HepG2 (cell line): Measurements from ENCODE around the gene ELP5. TPM values are rescaled to one million over a fixed set of nuclear protein-coding genes. Genes with fewer than 3 reads are reported as not detected.

Experiments used
- ATF6 ChIP-seq: sonication (generic); formaldehyde crosslinking; conservative IDR thresholded peaks from 2 replicates; pipeline ENCODE4 v1.4.0; 2020; ENCODE audit warnings: missing genetic modification reagents
- ATF7 ChIP-seq, 2 experiments: fragments of 450-650 bp in 1 of 2; sonication (generic) in 1 of 2; formaldehyde crosslinking in 1 of 2; IDR thresholded peaks; 2 replicates each; pipeline versions ENCODE4 v1.4.0 to v1.6.1; 2016 to 2020; ENCODE audit warnings: antibody characterized with exemption in 1 of 2, mild to moderate bottlenecking in 1 of 2, missing genetic modification reagents in 1 of 2
- BHLHE40 ChIP-seq: IDR thresholded peaks from 2 replicates; pipeline ENCODE4 v1.6.1; 2011; ENCODE audit warnings: low read length, improper control_type of control experiment
- E2F2 ChIP-seq: sonication (generic); formaldehyde crosslinking; IDR thresholded peaks from 2 replicates; pipeline ENCODE4 v1.4.0; 2020; ENCODE audit warnings: missing genetic modification reagents, borderline replicate concordance
- EHMT2 ChIP-seq: fragments of 200-600 bp; sonication (generic); IDR thresholded peaks from 2 replicates; pipeline ENCODE4 v1.7.0; 2017; ENCODE audit warnings: antibody characterized with exemption, low read depth, low read length, borderline replicate concordance
- FOXO1 ChIP-seq: sonication (generic); formaldehyde crosslinking; IDR thresholded peaks from 2 replicates; pipeline ENCODE4 v1.4.0; 2020; ENCODE audit warnings: missing genetic modification reagents
- GATA4 ChIP-seq: sonication (generic); IDR thresholded peaks from 2 replicates; pipeline ENCODE4 v1.6.1; 2016; ENCODE audit warnings: antibody characterized with exemption, low read depth, borderline replicate concordance
- MEIS1 ChIP-seq: sonication (generic); formaldehyde crosslinking; IDR thresholded peaks from 2 replicates; pipeline ENCODE4 v1.9.0; 2021; ENCODE audit warnings: mild to moderate bottlenecking, missing genetic modification reagents, moderate library complexity, borderline replicate concordance
- ZFX ChIP-seq: sonication (generic); formaldehyde crosslinking; IDR thresholded peaks from 2 replicates; pipeline ENCODE4 v1.4.0; 2020; ENCODE audit warnings: mild to moderate bottlenecking, low read depth, missing genetic modification reagents, moderate library complexity
- ZNF407 ChIP-seq: sonication (generic); formaldehyde crosslinking; IDR thresholded peaks from one replicate; pipeline ENCODE4 v1.5.1; 2020; ENCODE audit warnings: mild to moderate bottlenecking, missing genetic modification reagents; ENCODE audit errors: not compliant biosample characterization
- ZNF484 ChIP-seq: sonication (generic); formaldehyde crosslinking; IDR thresholded peaks from 2 replicates; pipeline ENCODE4 v1.5.1; 2020; ENCODE audit warnings: mild to moderate bottlenecking, low read depth, missing genetic modification reagents, borderline replicate concordance
- ZNF766 ChIP-seq: sonication (generic); formaldehyde crosslinking; IDR thresholded peaks from 2 replicates; pipeline ENCODE4 v1.5.0; 2020; ENCODE audit warnings: missing genetic modification reagents, borderline replicate concordance
- polyA plus RNA-seq, 8 experiments: library from polyadenylated mRNA; depleted of rRNA in 3 of 8; stranded (reverse) in 7 of 8; unstranded in 1 of 8; fragments of >200 nt; fragmentation: Illumina TruSeq in 4 of 8; extraction: Trizol in 4 of 8; gene quantifications; 2 replicates each; pipeline versions ENCODE4 v1.2.1 to v1.2.3, GENCODE V29; 2011 to 2016; ENCODE audit warnings: low read depth in 4 of 8, missing spikeins in 1 of 8, mixed read lengths in 1 of 8; ENCODE audit not compliant: insufficient read depth in 1 of 8
- total RNA-seq, 5 experiments: library from RNA; depleted of rRNA; stranded (reverse); fragments of >200 nt; fragmentation: Illumina TruSeq; extraction: Trizol; gene quantifications; 2 replicates each; pipeline ENCODE4 v1.2.3, GENCODE V29; 2016; ENCODE audit warnings: low read depth in 1 of 5
- TF ChIP-seq, protein P1 (sequence below): sonication (generic); formaldehyde crosslinking; IDR thresholded peaks from 2 replicates; pipeline ENCODE4 v1.5.0; 2020; ENCODE audit warnings: missing genetic modification reagents

The ELP5 gene
- total and polyA plus RNA-seq, 2 of the 13 experiments (the other 11 are each of a cell fraction or from before 2014, with no cell fraction given) = 67.6 to 69.8 TPM

GRCh38 chr17:7242717-7243452 is 9.1 kb upstream of the ELP5 start (continued):
- TF ChIP-seq, protein P1, sequence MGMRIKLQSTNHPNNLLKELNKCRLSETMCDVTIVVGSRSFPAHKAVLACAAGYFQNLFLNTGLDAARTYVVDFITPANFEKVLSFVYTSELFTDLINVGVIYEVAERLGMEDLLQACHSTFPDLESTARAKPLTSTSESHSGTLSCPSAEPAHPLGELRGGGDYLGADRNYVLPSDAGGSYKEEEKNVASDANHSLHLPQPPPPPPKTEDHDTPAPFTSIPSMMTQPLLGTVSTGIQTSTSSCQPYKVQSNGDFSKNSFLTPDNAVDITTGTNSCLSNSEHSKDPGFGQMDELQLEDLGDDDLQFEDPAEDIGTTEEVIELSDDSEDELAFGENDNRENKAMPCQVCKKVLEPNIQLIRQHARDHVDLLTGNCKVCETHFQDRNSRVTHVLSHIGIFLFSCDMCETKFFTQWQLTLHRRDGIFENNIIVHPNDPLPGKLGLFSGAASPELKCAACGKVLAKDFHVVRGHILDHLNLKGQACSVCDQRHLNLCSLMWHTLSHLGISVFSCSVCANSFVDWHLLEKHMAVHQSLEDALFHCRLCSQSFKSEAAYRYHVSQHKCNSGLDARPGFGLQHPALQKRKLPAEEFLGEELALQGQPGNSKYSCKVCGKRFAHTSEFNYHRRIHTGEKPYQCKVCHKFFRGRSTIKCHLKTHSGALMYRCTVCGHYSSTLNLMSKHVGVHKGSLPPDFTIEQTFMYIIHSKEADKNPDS (CRISPR knock-in tag) = no peak
- no peak for TF ChIP-seq ZNF407 (CRISPR knock-in tag)
- peak; percentile 55; the same call in 1 of the 2 replicates for TF ChIP-seq FOXO1 (CRISPR knock-in tag)
- no peak for TF ChIP-seq GATA4
- no peak for TF ChIP-seq ATF7 (IDR thresholded peaks at IDR 0.05)
- peak; percentile 31; the same call in 1 of the 2 replicates for TF ChIP-seq ATF7 (CRISPR knock-in tag; IDR thresholded peaks at IDR 0.05)
- 0 out of 2 replicates have a peak, but pooled peaks have one; percentile 36 for TF ChIP-seq E2F2 (CRISPR knock-in tag)
- TF ChIP-seq ZNF766 (CRISPR knock-in tag) = 0 out of 2 replicates have a peak, but pooled peaks have one; percentile 33
- peak; percentile 64; the same call in 1 of the 2 replicates for TF ChIP-seq MEIS1 (CRISPR knock-in tag)
- TF ChIP-seq ATF6 (CRISPR knock-in tag) = 0 out of 2 replicates have a peak, but pooled peaks have one; percentile 54
- TF ChIP-seq ZFX (CRISPR knock-in tag) = 0 out of 2 replicates have a peak, but pooled peaks have one; percentile 9
- peak; percentile 92 for TF ChIP-seq BHLHE40
- TF ChIP-seq ZNF484 (CRISPR knock-in tag) = no peak
- no peak for TF ChIP-seq EHMT2
